ENCODE results near the gene FBXO40.
A peak's percentile ranks its signal among the peaks of the same experiment; 100 is the strongest.
"Not testable (repeated sequence)": the region's sequence is repeated elsewhere in the genome, so short reads cannot be mapped to it uniquely, and the experiment has no call there.

The FBXO40 gene

GRCh38 chr3:121592856-121593702, at the start of gene FBXO40:
FBXO40 (plus strand) TSS chr3:121593379; CDS start chr3:121620576, 27,197 bp downstream.
- DNase-seq: no peak

- peak in 1 of 2 donors; percentile 19 for DNase-seq
Measured at GRCh38 chr3:121545049-121545573, 48.1 kb upstream of the FBXO40 start.

- DNase-seq: peak; percentile 86 to 89
Measured at GRCh38 chr3:121545574-121546455, 47.4 kb upstream of the FBXO40 start, which contains the start of gene POLQ. POLQ (minus strand) TSS chr3:121545988; CDS start chr3:121545877, 111 bp downstream.

- no peak for DNase-seq
Measured at GRCh38 chr3:121552379-121552778, 40.8 kb upstream of the FBXO40 start.

GRCh38 chr3:121552797-121553196, 40.4 kb upstream of the FBXO40 start:
- no peak for DNase-seq

GRCh38 chr3:121557426-121557934, 35.7 kb upstream of the FBXO40 start:
- no peak for DNase-seq

GRCh38 chr3:121562148-121562547, 31.0 kb upstream of the FBXO40 start:
- DNase-seq: no peak

GRCh38 chr3:121566773-121567172, 26.4 kb upstream of the FBXO40 start:
- DNase-seq: no peak

- no peak for DNase-seq
Measured at GRCh38 chr3:121567649-121568048, 25.5 kb upstream of the FBXO40 start, which contains the start of gene ARGFX. ARGFX (plus strand) TSS chr3:121567949; CDS start chr3:121570714, 2,765 bp downstream.

GRCh38 chr3:121574449-121574848, 18.7 kb upstream of the FBXO40 start:
- DNase-seq: no peak

- DNase-seq: no peak
Measured at GRCh38 chr3:121581691-121582090, 11.5 kb upstream of the FBXO40 start.

GRCh38 chr3:121584418-121584817, 8.8 kb upstream of the FBXO40 start:
- no peak for DNase-seq

- DNase-seq: not testable (repeated sequence)
Measured at GRCh38 chr3:121593806-121594205, 627 bp downstream of the FBXO40 start.

- no peak for DNase-seq
Measured at GRCh38 chr3:121594850-121595249, 1.7 kb downstream of the FBXO40 start.

GRCh38 chr3:121595765-121596406, 2.7 kb downstream of the FBXO40 start:
- DNase-seq: no peak

GRCh38 chr3:121598564-121598963, 5.4 kb downstream of the FBXO40 start:
- no peak for DNase-seq

- DNase-seq: not testable (repeated sequence)
Measured at GRCh38 chr3:121599900-121600299, 6.7 kb downstream of the FBXO40 start.

GRCh38 chr3:121601212-121601812, 8.1 kb downstream of the FBXO40 start:
- no peak for DNase-seq

GRCh38 chr3:121604759-121605158, 11.6 kb downstream of the FBXO40 start:
- DNase-seq: no peak

GRCh38 chr3:121606106-121606505, 12.9 kb downstream of the FBXO40 start:
- no peak for DNase-seq

- DNase-seq: no peak
Measured at GRCh38 chr3:121619691-121620090, 26.5 kb downstream of the FBXO40 start.

GRCh38 chr3:121621491-121621890, 28.3 kb downstream of the FBXO40 start:
- DNase-seq: no peak
